GM12878 (cell line): ENCODE data around the gene C6orf120. TPM values are rescaled to one million over a fixed set of nuclear protein-coding genes. Genes with fewer than 3 reads are reported as not detected.

Experiments used
- NFIC ChIP-seq: IDR thresholded peaks from 2 replicates; pipeline ENCODE4 v1.6.1; 2012; ENCODE audit warnings: low read depth, mild to moderate bottlenecking, inconsistent platforms, low read length, moderate library complexity
- POLR2AphosphoS2 ChIP-seq: IDR thresholded peaks from 2 replicates; pipeline ENCODE4 v1.6.1; 2011; ENCODE audit warnings: low read depth, mild to moderate bottlenecking, low read length, improper control_type of control experiment, moderate library complexity
- POLR2AphosphoS5 ChIP-seq: IDR thresholded peaks from 2 replicates; pipeline ENCODE4 v1.6.1; 2011; ENCODE audit warnings: mild to moderate bottlenecking, low read length, inconsistent platforms
- SREBF1 ChIP-seq: IDR thresholded peaks from 2 replicates; pipeline ENCODE4 v1.6.1; 2012; ENCODE audit warnings: mild to moderate bottlenecking, low read length
- ZNF207 ChIP-seq: fragments of 450-650 bp; IDR thresholded peaks from 2 replicates; pipeline ENCODE4 v1.6.1; 2014; ENCODE audit warnings: antibody characterized with exemption, mild to moderate bottlenecking, borderline replicate concordance
- polyA plus RNA-seq, 11 experiments: library from polyadenylated mRNA; depleted of rRNA in 4 of 11; unstranded in 6 of 11; stranded (reverse) in 5 of 11; fragments of >200 nt; fragmentation: Nextera tagmentation in 4 of 11; fragmentation: Illumina TruSeq in 1 of 11; extraction: Ambion mirVana in 4 of 11; extraction: Trizol in 1 of 11; gene quantifications; 1 replicate in 1 of 11; 2 replicates in 10 of 11; pipeline versions ENCODE4 v1.2.1 to v1.2.3, GENCODE V29; 2011 to 2016; ENCODE audit warnings: inconsistent platforms in 2 of 11, missing spikeins in 2 of 11, low read depth in 1 of 11
- total RNA-seq, 4 experiments: library from RNA; depleted of rRNA in 3 of 4; stranded (reverse); fragments of >200 nt in 3 of 4; fragmentation: Illumina TruSeq in 1 of 4; extraction: Trizol in 1 of 4; gene quantifications; 2 replicates each; pipeline versions ENCODE4 v1.2.1 to v1.2.3, GENCODE V29; 2013 to 2021
- TF ChIP-seq, protein P1 (sequence below), 3 experiments: IDR thresholded peaks in 2 of 3; conservative IDR thresholded peaks in 1 of 3; 2 replicates each; pipeline ENCODE4 v1.5.1; 2011; ENCODE audit warnings: low read depth in 3 of 3, low read length in 3 of 3, mild to moderate bottlenecking in 3 of 3, control low read depth in 2 of 3, moderate library complexity in 2 of 3, inconsistent platforms in 1 of 3, mixed read lengths in 1 of 3; ENCODE audit not compliant: control insufficient read depth in 2 of 3, insufficient read depth in 1 of 3; ENCODE audit errors: extremely low read depth in 1 of 3
- TF ChIP-seq, protein P2 (sequence below): fragments of 450-650 bp; conservative IDR thresholded peaks from 2 replicates; pipeline ENCODE4 v1.6.1; 2017; ENCODE audit warnings: mild to moderate bottlenecking, moderate library complexity
- TF ChIP-seq, protein P3 (sequence below): fragments of 450-650 bp; IDR thresholded peaks from 2 replicates; pipeline ENCODE4 v1.6.1; 2016; ENCODE audit warnings: mild to moderate bottlenecking, moderate library complexity, borderline replicate concordance
- TF ChIP-seq, protein P4 (sequence below): fragments of 450-650 bp; IDR thresholded peaks from 2 replicates; pipeline ENCODE4 v1.6.1; 2016; ENCODE audit warnings: mild to moderate bottlenecking
- TF ChIP-seq, protein P5 (sequence below): IDR thresholded peaks from 2 replicates; pipeline ENCODE4 v1.6.1; 2012; ENCODE audit warnings: improper control_type of control experiment, low read depth, low read length; ENCODE audit not compliant: insufficient replicate concordance

The C6orf120 gene
- total and polyA plus RNA-seq, 10 of the 15 experiments (the other 5 are each of a cell fraction or from before 2014, with no cell fraction given) = 3.6 to 23.9 (median 18.2) TPM

DNA sequence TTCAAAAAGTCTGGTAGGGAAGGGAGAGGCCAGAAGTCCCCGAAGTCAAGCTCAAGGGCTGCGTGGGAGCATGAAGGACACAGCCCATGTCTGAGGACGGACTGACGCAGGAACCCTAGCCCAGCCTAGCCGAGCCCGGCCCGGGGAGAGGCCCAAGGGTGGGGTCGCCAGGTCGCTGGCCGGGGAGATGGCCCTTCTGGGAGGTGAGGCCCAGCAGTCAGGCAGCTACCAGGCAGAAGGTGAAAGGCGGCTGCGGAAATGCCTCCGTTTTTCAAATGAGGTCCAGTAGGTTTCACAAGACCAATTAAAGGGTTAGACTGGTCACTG is 44.7 kb upstream of the C6orf120 start (continued):
- TF ChIP-seq, protein P1, sequence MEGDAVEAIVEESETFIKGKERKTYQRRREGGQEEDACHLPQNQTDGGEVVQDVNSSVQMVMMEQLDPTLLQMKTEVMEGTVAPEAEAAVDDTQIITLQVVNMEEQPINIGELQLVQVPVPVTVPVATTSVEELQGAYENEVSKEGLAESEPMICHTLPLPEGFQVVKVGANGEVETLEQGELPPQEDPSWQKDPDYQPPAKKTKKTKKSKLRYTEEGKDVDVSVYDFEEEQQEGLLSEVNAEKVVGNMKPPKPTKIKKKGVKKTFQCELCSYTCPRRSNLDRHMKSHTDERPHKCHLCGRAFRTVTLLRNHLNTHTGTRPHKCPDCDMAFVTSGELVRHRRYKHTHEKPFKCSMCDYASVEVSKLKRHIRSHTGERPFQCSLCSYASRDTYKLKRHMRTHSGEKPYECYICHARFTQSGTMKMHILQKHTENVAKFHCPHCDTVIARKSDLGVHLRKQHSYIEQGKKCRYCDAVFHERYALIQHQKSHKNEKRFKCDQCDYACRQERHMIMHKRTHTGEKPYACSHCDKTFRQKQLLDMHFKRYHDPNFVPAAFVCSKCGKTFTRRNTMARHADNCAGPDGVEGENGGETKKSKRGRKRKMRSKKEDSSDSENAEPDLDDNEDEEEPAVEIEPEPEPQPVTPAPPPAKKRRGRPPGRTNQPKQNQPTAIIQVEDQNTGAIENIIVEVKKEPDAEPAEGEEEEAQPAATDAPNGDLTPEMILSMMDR (IDR thresholded peaks at IDR 0.05 in 2 of 3, conservative IDR thresholded peaks at IDR 0.05 in 1 of 3; ENCODE audit: control insufficient read depth in 2 of 3, extremely low read depth in 1 of 3, insufficient read depth in 1 of 3, low read depth in 3 of 3, low read length in 3 of 3) = no peak
- TF ChIP-seq, protein P2, sequence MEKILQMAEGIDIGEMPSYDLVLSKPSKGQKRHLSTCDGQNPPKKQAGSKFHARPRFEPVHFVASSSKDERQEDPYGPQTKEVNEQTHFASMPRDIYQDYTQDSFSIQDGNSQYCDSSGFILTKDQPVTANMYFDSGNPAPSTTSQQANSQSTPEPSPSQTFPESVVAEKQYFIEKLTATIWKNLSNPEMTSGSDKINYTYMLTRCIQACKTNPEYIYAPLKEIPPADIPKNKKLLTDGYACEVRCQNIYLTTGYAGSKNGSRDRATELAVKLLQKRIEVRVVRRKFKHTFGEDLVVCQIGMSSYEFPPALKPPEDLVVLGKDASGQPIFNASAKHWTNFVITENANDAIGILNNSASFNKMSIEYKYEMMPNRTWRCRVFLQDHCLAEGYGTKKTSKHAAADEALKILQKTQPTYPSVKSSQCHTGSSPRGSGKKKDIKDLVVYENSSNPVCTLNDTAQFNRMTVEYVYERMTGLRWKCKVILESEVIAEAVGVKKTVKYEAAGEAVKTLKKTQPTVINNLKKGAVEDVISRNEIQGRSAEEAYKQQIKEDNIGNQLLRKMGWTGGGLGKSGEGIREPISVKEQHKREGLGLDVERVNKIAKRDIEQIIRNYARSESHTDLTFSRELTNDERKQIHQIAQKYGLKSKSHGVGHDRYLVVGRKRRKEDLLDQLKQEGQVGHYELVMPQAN = no peak
- TF ChIP-seq, protein P3, sequence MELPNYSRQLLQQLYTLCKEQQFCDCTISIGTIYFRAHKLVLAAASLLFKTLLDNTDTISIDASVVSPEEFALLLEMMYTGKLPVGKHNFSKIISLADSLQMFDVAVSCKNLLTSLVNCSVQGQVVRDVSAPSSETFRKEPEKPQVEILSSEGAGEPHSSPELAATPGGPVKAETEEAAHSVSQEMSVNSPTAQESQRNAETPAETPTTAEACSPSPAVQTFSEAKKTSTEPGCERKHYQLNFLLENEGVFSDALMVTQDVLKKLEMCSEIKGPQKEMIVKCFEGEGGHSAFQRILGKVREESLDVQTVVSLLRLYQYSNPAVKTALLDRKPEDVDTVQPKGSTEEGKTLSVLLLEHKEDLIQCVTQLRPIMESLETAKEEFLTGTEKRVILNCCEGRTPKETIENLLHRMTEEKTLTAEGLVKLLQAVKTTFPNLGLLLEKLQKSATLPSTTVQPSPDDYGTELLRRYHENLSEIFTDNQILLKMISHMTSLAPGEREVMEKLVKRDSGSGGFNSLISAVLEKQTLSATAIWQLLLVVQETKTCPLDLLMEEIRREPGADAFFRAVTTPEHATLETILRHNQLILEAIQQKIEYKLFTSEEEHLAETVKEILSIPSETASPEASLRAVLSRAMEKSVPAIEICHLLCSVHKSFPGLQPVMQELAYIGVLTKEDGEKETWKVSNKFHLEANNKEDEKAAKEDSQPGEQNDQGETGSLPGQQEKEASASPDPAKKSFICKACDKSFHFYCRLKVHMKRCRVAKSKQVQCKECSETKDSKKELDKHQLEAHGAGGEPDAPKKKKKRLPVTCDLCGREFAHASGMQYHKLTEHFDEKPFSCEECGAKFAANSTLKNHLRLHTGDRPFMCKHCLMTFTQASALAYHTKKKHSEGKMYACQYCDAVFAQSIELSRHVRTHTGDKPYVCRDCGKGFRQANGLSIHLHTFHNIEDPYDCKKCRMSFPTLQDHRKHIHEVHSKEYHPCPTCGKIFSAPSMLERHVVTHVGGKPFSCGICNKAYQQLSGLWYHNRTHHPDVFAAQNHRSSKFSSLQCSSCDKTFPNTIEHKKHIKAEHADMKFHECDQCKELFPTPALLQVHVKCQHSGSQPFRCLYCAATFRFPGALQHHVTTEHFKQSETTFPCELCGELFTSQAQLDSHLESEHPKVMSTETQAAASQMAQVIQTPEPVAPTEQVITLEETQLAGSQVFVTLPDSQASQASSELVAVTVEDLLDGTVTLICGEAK = no peak
- TF ChIP-seq, protein P4, sequence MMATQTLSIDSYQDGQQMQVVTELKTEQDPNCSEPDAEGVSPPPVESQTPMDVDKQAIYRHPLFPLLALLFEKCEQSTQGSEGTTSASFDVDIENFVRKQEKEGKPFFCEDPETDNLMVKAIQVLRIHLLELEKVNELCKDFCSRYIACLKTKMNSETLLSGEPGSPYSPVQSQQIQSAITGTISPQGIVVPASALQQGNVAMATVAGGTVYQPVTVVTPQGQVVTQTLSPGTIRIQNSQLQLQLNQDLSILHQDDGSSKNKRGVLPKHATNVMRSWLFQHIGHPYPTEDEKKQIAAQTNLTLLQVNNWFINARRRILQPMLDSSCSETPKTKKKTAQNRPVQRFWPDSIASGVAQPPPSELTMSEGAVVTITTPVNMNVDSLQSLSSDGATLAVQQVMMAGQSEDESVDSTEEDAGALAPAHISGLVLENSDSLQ = no peak
- TF ChIP-seq ZNF207 (no peak), NFIC (no peak), POLR2AphosphoS2 (no peak), POLR2AphosphoS5 (no peak), SREBF1 (no peak)
- TF ChIP-seq, protein P5, sequence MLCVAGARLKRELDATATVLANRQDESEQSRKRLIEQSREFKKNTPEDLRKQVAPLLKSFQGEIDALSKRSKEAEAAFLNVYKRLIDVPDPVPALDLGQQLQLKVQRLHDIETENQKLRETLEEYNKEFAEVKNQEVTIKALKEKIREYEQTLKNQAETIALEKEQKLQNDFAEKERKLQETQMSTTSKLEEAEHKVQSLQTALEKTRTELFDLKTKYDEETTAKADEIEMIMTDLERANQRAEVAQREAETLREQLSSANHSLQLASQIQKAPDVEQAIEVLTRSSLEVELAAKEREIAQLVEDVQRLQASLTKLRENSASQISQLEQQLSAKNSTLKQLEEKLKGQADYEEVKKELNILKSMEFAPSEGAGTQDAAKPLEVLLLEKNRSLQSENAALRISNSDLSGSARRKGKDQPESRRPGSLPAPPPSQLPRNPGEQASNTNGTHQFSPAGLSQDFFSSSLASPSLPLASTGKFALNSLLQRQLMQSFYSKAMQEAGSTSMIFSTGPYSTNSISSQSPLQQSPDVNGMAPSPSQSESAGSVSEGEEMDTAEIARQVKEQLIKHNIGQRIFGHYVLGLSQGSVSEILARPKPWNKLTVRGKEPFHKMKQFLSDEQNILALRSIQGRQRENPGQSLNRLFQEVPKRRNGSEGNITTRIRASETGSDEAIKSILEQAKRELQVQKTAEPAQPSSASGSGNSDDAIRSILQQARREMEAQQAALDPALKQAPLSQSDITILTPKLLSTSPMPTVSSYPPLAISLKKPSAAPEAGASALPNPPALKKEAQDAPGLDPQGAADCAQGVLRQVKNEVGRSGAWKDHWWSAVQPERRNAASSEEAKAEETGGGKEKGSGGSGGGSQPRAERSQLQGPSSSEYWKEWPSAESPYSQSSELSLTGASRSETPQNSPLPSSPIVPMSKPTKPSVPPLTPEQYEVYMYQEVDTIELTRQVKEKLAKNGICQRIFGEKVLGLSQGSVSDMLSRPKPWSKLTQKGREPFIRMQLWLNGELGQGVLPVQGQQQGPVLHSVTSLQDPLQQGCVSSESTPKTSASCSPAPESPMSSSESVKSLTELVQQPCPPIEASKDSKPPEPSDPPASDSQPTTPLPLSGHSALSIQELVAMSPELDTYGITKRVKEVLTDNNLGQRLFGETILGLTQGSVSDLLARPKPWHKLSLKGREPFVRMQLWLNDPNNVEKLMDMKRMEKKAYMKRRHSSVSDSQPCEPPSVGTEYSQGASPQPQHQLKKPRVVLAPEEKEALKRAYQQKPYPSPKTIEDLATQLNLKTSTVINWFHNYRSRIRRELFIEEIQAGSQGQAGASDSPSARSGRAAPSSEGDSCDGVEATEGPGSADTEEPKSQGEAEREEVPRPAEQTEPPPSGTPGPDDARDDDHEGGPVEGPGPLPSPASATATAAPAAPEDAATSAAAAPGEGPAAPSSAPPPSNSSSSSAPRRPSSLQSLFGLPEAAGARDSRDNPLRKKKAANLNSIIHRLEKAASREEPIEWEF = no peak
